OCI-LY1 (cell line): Measurements from ENCODE around the gene RETSAT.

Experiments used
- CTCF ChIP-seq: fragments of 200-600 bp; sonication (generic), shearing (Covaris generic); IDR thresholded peaks from 2 replicates; pipeline ENCODE4 v1.5.1; 2017; ENCODE audit warnings: mild to moderate bottlenecking, antibody characterized with exemption, low read length, moderate library complexity, mixed read lengths
- EZH2 ChIP-seq: fragments of 200-600 bp; sonication (generic), shearing (Covaris generic); IDR thresholded peaks from 2 replicates; pipeline ENCODE4 v1.8.0; 2017; ENCODE audit warnings: borderline replicate concordance, mixed run types, mild to moderate bottlenecking, antibody characterized with exemption, low read length, moderate library complexity, mixed read lengths

GRCh38 chr2:85376291-85377065 lies 22.1 kb upstream of the RETSAT start:
- TF ChIP-seq CTCF (no peak), EZH2 (no peak)
